ENCODE measurements around the gene WDR48. TPM values are rescaled to one million over a fixed set of nuclear protein-coding genes. Genes with fewer than 3 reads are reported as not detected.

The WDR48 gene
- total RNA-seq, 1 donor from 2014 or later, result 44.8 TPM

GRCh38 chr3:39140341-39140971 lies 88.6 kb downstream of the WDR48 start:
- DNase-seq, result no peak

GRCh38 chr3:39141171-39141995 lies 89.6 kb downstream of the WDR48 start:
- DNase-seq, result peak; percentile 70

DNA sequence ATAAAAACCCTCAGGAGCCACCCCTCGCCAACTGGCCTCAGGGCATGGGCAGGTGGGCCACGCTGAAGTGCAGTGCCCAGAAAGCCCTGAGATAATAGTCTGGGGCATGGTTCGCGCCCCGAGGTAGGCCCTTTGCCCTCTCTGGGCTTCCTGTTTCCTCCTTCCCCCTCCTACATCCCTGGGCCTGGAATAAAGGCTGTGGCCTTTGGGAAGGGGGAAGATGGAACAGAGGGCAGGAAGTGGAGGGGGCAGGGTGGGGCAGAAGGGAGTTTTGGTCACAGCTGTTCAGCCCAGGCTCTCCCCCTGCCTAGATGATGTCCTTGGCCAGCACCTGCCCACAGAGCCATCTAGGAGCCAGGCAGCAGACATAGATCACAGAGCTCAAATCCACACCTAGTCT lies 90.3 kb downstream of the WDR48 start:
- peak; percentile 41 for DNase-seq

DNA sequence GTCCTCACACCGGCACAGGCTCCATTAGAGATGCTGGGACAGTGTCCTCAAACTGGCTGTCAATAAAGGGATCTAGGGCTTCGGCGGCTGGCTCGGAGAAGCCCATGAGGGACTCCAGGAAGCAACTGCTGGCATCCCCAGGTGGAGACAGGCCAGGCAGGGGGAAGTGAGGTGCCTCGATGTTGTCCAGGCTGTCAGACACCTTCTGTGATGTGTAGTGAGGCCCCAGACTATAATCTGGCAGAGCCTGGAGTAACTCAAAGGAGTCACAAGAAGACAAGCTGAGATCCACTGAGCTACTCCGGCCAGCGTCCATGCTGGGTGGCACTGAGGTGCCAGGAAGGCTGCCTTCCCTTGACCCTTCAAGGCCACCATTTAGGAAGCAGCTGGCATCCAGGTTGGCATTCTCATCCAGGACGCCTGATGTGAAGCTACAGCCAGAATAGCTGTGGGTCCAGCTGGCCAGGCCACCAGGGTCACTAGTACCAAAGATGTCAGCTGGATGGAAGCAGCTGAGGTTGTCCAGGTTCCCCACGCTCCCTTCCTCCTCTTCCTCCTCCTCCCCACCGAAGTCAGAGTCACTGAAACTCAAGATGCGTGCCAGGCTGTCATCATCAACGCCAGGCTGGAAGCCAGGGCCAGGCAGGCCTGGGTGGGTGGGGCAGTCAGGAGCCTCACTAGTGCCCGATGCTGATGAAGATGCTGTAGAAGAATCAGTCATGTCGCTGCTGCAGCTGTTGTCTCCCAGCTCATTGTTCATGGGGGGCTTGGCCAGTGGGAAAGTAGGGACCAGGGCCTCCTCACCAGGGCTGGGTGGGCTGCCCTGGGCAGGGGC lies 91.5 kb downstream of the WDR48 start:
- DNase-seq, result no peak

- DNase-seq, result no peak
Observed at GRCh38 chr3:39144095-39144747, 92.4 kb downstream of the WDR48 start.

- DNase-seq, result no peak
Observed at GRCh38 chr3:39144748-39145380, 93.0 kb downstream of the WDR48 start.

DNA sequence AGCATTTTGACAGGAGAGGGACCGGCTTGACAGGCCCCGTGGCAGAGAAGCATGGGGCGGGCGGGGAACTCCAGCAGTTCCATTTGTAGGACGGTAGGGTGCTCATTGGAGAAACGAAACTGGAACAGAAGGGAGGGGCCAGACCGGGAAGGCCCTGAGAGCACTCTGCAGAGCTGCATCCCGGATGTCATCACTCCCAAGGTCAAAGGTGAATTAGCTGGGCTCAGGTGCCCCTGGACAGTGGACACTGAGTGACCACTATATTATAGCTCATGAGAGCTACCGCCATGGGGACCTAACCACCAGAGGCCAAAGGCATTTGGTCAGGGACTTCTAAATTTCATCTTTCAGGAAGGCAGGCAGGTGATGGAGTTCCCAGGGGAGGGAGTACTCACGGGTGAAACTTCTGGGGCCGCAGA lies 94.3 kb downstream of the WDR48 start:
- DNase-seq, result no peak

Small RNA genes lying within 50 kb of the gene (small RNA-seq; reads per million reads assigned to genes)
- gene RNU6-1227P (ENCODE audit: low replicate concordance), result not detected

Other genes starting within 250 kb of the WDR48 start
- not detected for gene SCN10A, start 235.8 kb upstream of the WDR48 start, total RNA-seq
- 2.3 TPM for gene SCN11A, start 72 bp upstream of the WDR48 start, total RNA-seq
- 36.3 TPM for gene GORASP1, start 55.6 kb downstream of the WDR48 start, total RNA-seq
- gene TTC21A, start 55.7 kb downstream of the WDR48 start, total RNA-seq, result 2.8 TPM
- 21.0 TPM for gene CSRNP1, start 101.6 kb downstream of the WDR48 start, total RNA-seq
- gene XIRP1, start 140.6 kb downstream of the WDR48 start, total RNA-seq, result 113 TPM
- gene CX3CR1, start 228.0 kb downstream of the WDR48 start, total RNA-seq, result 4.8 TPM